H1 (cell line): ENCODE data around the gene FTL.

Experiments
- CEBPB ChIP-seq: IDR thresholded peaks from 2 replicates; pipeline ENCODE4 v1.6.1; 2012; ENCODE audit warnings: low read depth, low read length
- CTBP2 ChIP-seq: IDR thresholded peaks from 2 replicates; pipeline ENCODE4 v1.7.0; 2011; ENCODE audit warnings: borderline replicate concordance, mild to moderate bottlenecking, moderate library complexity, mixed read lengths, low read length; ENCODE audit not compliant: insufficient read depth, insufficient read length
- EP300 ChIP-seq, 2 experiments: IDR thresholded peaks; 1 replicate in 1 of 2; 2 replicates in 1 of 2; pipeline ENCODE4 v1.6.1; 2011 to 2012; ENCODE audit warnings: low read depth in 2 of 2, low read length in 2 of 2, mild to moderate bottlenecking in 2 of 2, borderline replicate concordance in 1 of 2, inconsistent platforms in 1 of 2, moderate library complexity in 1 of 2
- HDAC6 ChIP-seq: IDR thresholded peaks from one replicate; pipeline ENCODE4 v1.7.1; 2012; ENCODE audit warnings: low read depth, mild to moderate bottlenecking, inconsistent platforms, low read length, moderate library complexity
- POLR2AphosphoS5 ChIP-seq: IDR thresholded peaks from 2 replicates; pipeline ENCODE4 v1.6.1; 2011; ENCODE audit warnings: low read depth, low read length
- RAD21 ChIP-seq, 2 experiments: IDR thresholded peaks in 1 of 2; conservative IDR thresholded peaks in 1 of 2; 2 replicates each; pipeline ENCODE4 v1.6.1; 2011; ENCODE audit warnings: low read depth in 2 of 2, low read length in 2 of 2, improper control_type of control experiment in 1 of 2, inconsistent platforms in 1 of 2, mild to moderate bottlenecking in 1 of 2, moderate library complexity in 1 of 2
- TEAD4 ChIP-seq: IDR thresholded peaks from 2 replicates; pipeline ENCODE4 v1.6.1; 2012; ENCODE audit warnings: low read depth, low read length, inconsistent platforms, mixed read lengths
- TF ChIP-seq, protein P1 (sequence below), 3 experiments: IDR thresholded peaks; 1 replicate in 2 of 3; 2 replicates in 1 of 3; pipeline versions ENCODE4 v1.5.1 to v1.6.1; 2011; ENCODE audit warnings: low read length in 3 of 3, mild to moderate bottlenecking in 3 of 3, inconsistent platforms in 2 of 3, low read depth in 1 of 3, moderate library complexity in 1 of 3; ENCODE audit not compliant: insufficient read depth in 1 of 3; ENCODE audit errors: control extremely low read depth in 1 of 3

DNA sequence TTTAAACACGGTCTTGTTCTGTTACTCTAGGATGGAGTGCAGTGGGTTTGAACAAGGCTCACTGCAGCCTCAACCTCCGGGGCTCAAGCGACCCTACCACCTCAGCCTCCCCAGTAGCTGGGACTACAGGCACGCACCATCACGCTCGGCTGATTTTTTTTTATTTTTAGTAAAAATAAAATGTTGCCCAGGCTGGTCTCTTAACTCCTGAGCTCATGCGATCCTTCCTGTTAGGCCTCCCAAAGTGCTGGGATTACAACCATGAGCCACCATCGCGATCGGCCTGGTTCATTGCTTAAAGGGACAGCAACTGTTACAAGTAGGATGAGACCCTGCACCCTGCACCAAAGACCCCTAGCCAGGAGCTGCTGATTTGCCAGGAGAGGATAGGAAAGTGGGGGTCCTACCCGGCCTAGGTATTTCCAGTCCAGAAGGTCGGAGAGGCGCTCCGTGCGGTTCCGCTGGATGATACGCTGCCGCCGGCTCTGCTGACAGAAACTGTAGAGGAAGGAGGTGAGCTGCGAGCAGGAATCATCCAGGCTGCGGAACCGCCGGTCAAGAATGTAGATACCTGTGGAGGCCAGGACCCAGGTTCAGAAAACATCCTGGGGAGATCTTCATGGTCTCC is 5.1 kb downstream of the FTL start:
- TF ChIP-seq EP300 (IDR thresholded peaks at IDR 0.05; ENCODE audit: borderline replicate concordance in 1 of 2, low read depth in 2 of 2, low read length in 2 of 2) (no peak), POLR2AphosphoS5 (no peak), RAD21 (IDR thresholded peaks at IDR 0.05 in 1 of 2, conservative IDR thresholded peaks at IDR 0.05 in 1 of 2; ENCODE audit: low read depth in 2 of 2, low read length in 2 of 2) (no peak), CTBP2 (no peak), TEAD4 (no peak), HDAC6 (no peak), CEBPB (no peak)
- TF ChIP-seq, protein P1, sequence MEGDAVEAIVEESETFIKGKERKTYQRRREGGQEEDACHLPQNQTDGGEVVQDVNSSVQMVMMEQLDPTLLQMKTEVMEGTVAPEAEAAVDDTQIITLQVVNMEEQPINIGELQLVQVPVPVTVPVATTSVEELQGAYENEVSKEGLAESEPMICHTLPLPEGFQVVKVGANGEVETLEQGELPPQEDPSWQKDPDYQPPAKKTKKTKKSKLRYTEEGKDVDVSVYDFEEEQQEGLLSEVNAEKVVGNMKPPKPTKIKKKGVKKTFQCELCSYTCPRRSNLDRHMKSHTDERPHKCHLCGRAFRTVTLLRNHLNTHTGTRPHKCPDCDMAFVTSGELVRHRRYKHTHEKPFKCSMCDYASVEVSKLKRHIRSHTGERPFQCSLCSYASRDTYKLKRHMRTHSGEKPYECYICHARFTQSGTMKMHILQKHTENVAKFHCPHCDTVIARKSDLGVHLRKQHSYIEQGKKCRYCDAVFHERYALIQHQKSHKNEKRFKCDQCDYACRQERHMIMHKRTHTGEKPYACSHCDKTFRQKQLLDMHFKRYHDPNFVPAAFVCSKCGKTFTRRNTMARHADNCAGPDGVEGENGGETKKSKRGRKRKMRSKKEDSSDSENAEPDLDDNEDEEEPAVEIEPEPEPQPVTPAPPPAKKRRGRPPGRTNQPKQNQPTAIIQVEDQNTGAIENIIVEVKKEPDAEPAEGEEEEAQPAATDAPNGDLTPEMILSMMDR (IDR thresholded peaks at IDR 0.05; ENCODE audit: control extremely low read depth in 1 of 3, insufficient read depth in 1 of 3, low read depth in 1 of 3, low read length in 3 of 3): no peak
